GM19099 (cell line): ENCODE results near the gene MAML2.

Source experiments
- POLR2A ChIP-seq: IDR thresholded peaks from 3 replicates; pipeline ENCODE4 v1.6.1; 2011; ENCODE audit warnings: low read depth; ENCODE audit not compliant: insufficient read length; ENCODE audit errors: extremely low read depth

The MAML2 gene

GRCh38 chr11:96356848-96357247 is 13.9 kb upstream of the MAML2 start:
- no peak for TF ChIP-seq POLR2A

GRCh38 chr11:96342014-96342960 is 708 bp downstream of the MAML2 start:
- no peak for TF ChIP-seq POLR2A

- TF ChIP-seq POLR2A, result peak; percentile 48
Measured at GRCh38 chr11:96341211-96342013, 1.6 kb downstream of the MAML2 start.

DNA sequence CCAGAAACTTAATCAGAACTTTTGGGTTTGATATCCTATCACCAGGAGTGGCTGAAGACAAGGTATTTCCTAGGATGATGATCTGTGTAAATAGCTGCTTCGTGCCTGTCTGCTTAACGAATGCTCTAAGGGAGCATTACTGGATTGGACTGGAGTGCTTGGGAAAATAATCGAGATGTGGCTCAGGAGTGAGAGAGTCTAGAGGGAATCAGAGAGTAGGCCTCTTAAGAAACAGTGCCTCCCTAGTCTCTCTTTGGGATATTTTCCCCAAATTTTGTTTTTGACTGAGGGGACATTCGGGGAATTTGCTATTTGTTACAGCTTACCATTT is 2.5 kb downstream of the MAML2 start:
- no peak for TF ChIP-seq POLR2A

DNA sequence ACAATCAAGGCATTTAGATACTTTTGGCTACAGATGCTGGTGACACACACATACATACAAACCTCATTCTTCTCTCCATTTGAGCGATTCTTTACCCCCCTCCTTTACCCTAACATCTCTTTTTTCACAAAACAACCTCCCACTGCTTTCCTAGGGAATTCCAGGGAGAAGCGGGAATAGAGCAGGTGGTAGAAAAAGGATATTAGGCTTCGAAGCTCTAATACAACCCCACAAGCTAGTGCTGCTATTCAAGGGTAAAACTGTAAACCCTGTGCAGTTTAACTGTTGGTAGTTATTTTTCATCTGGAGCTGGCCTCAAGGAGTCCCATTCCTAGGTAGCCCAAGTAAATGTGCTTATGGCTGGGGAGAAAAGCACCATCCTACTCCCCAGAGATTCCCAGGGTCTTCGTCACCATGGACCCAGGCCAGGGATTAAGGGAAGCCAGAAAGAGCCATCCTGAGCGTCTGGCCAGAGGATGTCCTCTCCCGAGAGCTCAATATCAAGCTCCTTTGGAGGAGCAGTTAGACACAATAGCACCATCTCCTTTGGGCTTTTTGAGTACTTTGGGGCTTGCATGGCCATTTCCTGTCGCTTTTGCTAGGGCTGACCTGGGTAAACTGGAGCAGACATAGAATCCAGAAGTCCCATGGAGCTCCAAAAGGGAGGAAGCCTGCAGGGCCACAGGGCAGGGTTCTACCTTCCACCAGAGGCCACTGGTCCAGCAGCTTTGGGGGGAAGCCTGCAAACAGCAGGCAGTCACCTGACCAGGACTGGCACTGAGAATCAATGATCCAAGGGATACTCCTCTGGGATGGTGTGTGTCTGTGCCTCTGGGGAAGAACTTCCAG is 3.1 kb downstream of the MAML2 start:
- TF ChIP-seq POLR2A, result no peak

- TF ChIP-seq POLR2A, result peak; percentile 40
Measured at GRCh38 chr11:96338910-96339705, 3.9 kb downstream of the MAML2 start.

DNA sequence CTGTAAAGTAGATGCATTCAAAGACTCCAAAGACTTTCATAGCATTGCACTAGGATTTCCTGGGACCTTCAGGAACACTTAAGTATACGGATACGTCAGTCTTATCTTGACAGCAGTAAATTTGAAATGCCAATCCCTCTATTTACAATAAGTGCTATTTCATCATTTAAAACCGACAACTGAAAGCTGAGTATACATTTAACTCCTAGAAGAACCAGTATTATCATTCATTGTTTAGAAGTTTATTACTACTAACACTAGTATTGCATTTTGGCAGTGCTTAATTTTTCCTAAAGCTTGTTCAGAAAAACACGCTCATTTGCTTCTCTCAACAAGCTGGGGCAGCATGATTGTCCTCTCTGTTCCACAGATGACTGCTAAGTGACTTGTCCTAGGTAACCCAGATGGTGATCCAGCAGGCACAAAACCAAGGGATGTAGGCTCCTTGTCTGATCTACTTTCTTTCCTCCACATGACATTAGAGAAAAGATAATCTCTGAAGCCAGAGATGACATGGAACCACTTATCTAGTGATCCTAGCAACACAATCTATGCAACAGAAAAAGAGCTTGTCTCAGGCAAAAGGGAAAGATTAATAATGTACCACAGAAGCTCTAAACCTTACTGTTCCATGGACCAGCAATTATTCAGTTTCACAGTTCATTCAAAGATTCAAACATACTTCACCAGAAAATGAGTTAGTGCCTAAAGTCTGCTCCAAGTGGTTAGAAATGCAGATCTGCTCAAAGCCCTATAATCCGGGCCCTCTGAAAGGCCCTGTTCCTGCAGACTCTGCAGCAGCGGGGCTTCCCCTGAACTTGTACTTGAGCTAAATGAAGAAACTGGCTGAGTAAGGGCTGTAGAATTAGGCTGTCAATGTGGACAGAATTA is 5.2 kb downstream of the MAML2 start:
- TF ChIP-seq POLR2A, result no peak

DNA sequence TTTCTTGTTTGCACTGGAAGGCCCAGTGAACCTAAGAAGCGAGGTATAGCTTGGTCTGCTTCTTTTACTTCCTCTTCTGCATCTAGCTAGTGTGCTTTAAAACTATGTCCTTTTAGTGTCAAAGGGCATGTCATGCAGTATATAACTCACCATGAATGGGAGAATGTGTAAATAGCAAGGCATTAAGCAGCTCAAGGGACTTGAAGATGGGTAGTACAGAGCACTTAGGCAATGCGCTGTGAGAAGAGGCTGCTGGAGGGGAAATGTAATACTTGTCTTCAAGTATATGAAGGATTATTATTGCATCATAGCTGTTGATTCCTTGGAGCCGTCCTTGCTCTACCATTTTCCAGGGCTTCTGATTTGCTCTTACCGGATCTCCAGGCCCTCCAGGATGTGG is 7.6 kb downstream of the MAML2 start:
- TF ChIP-seq POLR2A, result no peak

DNA sequence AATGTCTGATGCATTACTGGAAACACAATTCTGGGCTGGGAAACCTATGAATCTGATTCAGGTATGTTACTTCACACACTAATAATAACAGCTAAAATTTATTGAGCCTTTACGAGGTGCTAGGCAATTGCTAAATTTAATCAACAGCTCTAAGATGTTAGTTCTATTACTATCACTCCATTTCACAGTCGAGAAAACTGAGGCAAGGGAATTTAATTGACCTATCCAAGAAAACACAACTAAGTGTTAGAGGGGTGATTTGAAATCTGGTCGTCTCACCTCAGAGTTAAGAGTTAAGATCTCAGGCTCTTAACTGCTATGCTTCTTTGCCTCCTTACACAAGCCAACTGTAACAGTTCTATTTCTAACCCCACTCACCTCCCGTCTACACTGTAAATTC is 8.8 kb downstream of the MAML2 start:
- TF ChIP-seq POLR2A, result no peak

DNA sequence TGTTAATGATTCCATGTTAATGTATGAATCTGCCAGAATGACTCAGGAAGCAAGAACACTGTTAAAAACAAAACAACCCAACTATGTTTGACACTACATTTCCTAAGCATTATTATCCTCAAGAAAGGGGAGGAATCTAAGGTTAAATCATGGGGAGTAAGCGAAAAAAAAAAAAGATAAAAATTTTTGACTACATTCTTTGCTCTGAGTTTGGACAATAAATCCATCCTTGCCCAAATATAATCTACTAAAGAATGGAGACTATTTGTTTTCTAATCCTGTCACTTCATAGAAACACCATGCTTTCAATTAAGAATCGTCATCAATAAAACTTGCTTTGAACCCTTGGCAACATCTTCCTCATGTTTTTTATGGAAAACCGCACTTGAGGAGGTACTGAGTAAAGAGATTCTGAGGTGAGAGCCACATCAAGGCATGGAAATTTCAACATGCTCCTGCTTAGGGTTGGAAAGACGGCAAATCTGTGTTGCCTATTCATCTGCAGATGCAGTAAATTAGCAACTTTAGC is 9.7 kb downstream of the MAML2 start:
- TF ChIP-seq POLR2A, result no peak

- TF ChIP-seq POLR2A, result no peak
Measured at GRCh38 chr11:96332126-96332771, 10.7 kb downstream of the MAML2 start.

DNA sequence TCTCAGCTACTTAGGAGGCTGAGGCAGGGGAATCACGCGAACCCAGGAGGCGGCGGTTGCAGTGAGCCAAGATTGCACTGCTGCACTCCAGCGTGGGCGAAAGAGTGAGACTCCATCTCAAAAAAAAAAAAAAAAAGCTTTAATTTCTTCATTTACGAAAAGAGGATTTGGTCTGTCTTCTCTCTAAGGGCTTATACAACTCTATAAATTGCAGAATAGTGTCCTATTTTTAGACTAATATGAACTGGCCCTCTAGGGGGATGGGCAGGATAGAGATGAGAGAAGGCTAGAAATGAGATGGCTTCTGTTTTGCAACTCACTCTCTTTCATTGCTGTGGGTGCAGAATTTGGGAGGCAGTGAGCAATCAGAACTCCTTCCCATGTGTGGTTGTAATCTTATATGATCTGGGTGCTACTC is 11.3 kb downstream of the MAML2 start:
- no peak for TF ChIP-seq POLR2A

DNA sequence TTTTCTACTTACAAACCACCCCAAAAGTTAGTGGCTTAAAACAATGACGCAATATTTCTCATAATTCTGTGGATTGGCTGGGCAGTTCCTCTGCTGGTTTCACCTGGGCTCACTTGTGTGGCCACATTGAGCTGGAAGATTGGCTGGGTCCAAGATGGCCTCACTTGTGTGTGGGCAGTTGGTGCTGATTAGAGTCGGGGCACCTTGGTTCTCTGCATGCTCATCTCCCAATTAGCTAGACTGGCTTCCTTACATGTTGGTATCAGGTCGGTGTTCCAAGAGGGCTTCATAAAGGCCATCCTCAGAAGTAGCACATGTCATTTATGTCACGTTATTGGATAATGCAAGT is 12.5 kb downstream of the MAML2 start:
- no peak for TF ChIP-seq POLR2A
